ENCODE data around the gene CIAO2B.
A peak's percentile ranks its signal among the peaks of the same experiment; 100 is the strongest.

The CIAO2B gene

GRCh38 chr16:66920924-66921680 is 13.1 kb downstream of the CIAO2B start:
- DNase-seq (ENCODE audit: low read depth, low spot score): no peak

- DNase-seq (ENCODE audit: low read depth, low spot score): peak; percentile 50
Observed at GRCh38 chr16:66920299-66920590, 14.0 kb downstream of the CIAO2B start.

- DNase-seq (ENCODE audit: low read depth, low spot score): no peak
Observed at GRCh38 chr16:66919569-66920298, 14.5 kb downstream of the CIAO2B start.

GRCh38 chr16:66918803-66919568 is 15.2 kb downstream of the CIAO2B start, which contains the start of gene CDH16:
TSS of gene CDH16 (minus strand) at chr16:66918885. CDS start at chr16:66918065, 820 bp downstream.
- DNase-seq (ENCODE audit: low read depth, low spot score): no peak

GRCh38 chr16:66918355-66918754 is 15.8 kb downstream of the CIAO2B start:
- no peak for DNase-seq (ENCODE audit: low read depth, low spot score)

- DNase-seq (ENCODE audit: low read depth, low spot score): no peak
Observed at GRCh38 chr16:66917741-66918140, 16.5 kb downstream of the CIAO2B start.

GRCh38 chr16:66916518-66916917 is 17.7 kb downstream of the CIAO2B start:
- DNase-seq (ENCODE audit: low read depth, low spot score): no peak

- no peak for DNase-seq (ENCODE audit: low read depth, low spot score)
Observed at GRCh38 chr16:66915041-66915440, 19.2 kb downstream of the CIAO2B start.

GRCh38 chr16:66914541-66914940 is 19.7 kb downstream of the CIAO2B start:
- DNase-seq (ENCODE audit: low read depth, low spot score): no peak

GRCh38 chr16:66913711-66914110 is 20.5 kb downstream of the CIAO2B start:
- DNase-seq (ENCODE audit: low read depth, low spot score): no peak

- no peak for DNase-seq (ENCODE audit: low read depth, low spot score)
Observed at GRCh38 chr16:66913081-66913480, 21.1 kb downstream of the CIAO2B start.

- DNase-seq (ENCODE audit: low read depth, low spot score): no peak
Observed at GRCh38 chr16:66911801-66912200, 22.4 kb downstream of the CIAO2B start.

GRCh38 chr16:66911112-66911511 is 23.1 kb downstream of the CIAO2B start:
- no peak for DNase-seq (ENCODE audit: low read depth, low spot score)

GRCh38 chr16:66910175-66910940 is 23.8 kb downstream of the CIAO2B start:
- DNase-seq (ENCODE audit: low read depth, low spot score): no peak

GRCh38 chr16:66908762-66909559 is 25.2 kb downstream of the CIAO2B start:
- no peak for DNase-seq (ENCODE audit: low read depth, low spot score)

- no peak for DNase-seq (ENCODE audit: low read depth, low spot score)
Observed at GRCh38 chr16:66908116-66908515, 26.1 kb downstream of the CIAO2B start.

GRCh38 chr16:66906916-66907836 is 27.0 kb downstream of the CIAO2B start:
- no peak for DNase-seq (ENCODE audit: low read depth, low spot score)

- DNase-seq (ENCODE audit: low read depth, low spot score): peak; percentile 47
Observed at GRCh38 chr16:66905633-66906539, 28.3 kb downstream of the CIAO2B start.
